SW 1271 (cell line): Measurements from ENCODE around the gene HOXA4.

ENCODE experiments used
- DNase-seq, 2 experiments: peaks; one replicate each; lab custom pipeline; 2025; lab: John Stamatoyannopoulos, UW

Gene HOXA4

DNA sequence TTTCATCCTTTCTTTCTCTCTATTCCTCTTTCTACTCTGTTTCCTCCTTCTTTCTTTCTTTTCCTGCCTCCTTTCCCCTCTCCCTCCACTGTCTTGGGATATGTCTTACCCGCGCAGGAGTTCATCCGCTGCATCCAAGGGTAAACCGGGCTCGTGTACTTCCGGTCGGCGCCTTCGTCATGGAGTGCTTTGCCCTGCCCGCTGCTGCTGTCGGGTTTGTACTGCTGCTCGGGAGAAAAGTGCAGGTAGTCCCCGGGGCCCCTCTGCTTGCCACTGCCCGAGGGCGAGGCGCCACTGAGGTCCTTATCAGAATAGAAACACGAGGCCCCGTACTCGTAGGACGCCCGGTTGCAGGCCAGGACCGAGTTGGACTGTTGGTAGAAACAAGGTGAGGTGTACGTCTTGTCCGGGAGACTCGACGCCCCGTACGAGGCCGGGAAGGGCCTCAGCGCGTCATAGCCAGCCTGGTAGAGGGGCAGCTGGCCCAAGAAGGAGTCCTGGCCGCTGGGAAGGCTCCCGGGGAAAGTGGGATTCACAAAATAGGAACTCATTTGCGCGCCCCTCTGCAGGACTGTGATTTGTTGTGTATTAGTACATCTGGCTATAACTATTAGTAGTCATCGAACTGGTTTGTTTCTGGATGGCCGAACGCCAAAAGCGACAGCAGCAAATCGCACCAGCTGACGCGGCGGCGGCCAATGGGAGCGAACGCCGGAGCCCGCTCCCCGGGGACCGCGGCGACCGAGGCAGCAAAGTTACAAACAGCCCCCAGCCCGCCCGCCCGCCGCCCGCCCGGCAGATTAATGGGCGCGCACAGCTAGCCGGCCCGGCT, 16.9 kb upstream of the HOXA4 start, which contains the start of gene HOXA6:
HOXA6 (minus strand) TSS at position 576 of the 832 bp plus-strand sequence; CDS start at position 551, 25 bp downstream.
- no peak for DNase-seq

- DNase-seq: no peak
Observed at GRCh38 chr7:27146491-27147198, 16.1 kb upstream of the HOXA4 start.

GRCh38 chr7:27145914-27146412, 15.4 kb upstream of the HOXA4 start:
- no peak for DNase-seq

- no peak for DNase-seq
Observed at GRCh38 chr7:27145165-27145913, 14.8 kb upstream of the HOXA4 start.

- DNase-seq: no peak
Observed at GRCh38 chr7:27144781-27145164, 14.2 kb upstream of the HOXA4 start.

- DNase-seq: no peak
Observed at GRCh38 chr7:27143950-27144780, 13.6 kb upstream of the HOXA4 start.

- peak in 1 of 2 experiments; percentile 68 for DNase-seq
Observed at GRCh38 chr7:27143023-27143949, 12.7 kb upstream of the HOXA4 start, which contains the start of gene HOXA5. TSS of gene HOXA5 (minus strand) at chr7:27143681. CDS start at chr7:27143607, 74 bp downstream.

GRCh38 chr7:27142580-27143022, 12.0 kb upstream of the HOXA4 start:
- DNase-seq: no peak

DNA sequence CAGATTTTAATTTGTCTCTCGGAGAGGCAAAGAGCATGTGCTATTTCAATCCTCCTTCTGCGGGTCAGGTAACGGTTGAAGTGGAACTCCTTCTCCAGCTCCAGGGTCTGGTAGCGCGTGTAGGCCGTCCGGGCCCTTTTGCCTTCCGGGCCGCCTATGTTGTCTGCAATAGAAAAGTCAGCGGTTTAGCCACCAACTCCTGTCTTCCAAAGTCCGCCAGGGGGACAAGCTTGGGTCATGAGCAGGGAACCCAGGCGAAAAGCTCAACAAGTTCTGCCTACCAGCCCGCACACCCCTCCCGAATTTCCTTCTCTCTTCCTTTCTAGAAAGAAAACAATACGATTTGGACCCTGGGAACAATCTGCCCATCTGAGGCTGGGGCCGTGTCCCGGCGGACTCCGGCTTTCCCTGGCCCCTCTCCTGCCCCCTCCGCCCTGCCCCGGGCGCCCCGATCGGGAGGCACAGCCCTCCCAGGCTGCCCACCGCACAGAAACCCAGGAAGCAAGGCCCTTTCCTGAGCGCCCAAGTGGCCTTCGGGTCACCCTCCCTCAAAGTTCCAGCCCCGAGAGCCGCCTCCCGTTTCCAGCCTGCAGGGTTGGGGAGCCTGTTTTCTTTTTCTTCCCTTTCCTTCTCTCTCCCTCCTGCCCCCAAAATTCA, 11.5 kb upstream of the HOXA4 start:
- no peak for DNase-seq

- no peak for DNase-seq
Observed at GRCh38 chr7:27141137-27141922, 10.8 kb upstream of the HOXA4 start.

DNA sequence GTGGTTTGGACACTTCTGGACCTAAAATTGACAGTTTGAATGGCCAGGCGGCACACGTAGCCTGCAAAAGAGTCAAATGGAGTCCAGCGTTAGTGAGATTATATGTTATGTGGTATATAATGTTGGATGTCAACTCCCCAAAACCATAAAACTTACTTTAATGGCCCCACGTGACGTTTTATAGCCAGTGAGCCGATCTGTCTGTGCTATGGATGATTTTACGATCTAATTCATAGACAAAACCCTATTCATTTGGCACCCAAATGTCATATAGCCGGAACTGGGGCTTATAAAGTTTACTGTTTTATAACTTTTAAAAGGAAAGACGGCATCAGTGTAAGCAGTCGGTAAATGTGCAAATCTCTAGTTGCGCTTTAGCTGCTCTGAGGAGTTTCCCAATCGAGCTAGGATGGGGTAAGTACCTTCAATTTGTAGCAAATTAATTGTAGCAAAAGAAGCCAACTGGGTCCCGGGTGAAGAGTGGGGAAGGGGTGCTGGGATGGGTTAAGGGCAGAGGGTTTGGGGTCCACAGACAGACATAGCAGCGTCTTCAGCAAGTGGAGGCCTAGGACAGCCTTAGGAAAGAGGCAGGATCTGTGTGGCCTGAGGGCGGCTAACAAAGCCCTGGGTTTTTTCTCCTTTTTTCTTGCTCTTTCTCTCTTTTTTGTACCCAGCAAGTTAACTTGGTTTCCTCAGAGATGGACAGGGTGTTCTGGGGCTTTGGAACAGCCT, 9.7 kb upstream of the HOXA4 start:
- DNase-seq: no peak

DNA sequence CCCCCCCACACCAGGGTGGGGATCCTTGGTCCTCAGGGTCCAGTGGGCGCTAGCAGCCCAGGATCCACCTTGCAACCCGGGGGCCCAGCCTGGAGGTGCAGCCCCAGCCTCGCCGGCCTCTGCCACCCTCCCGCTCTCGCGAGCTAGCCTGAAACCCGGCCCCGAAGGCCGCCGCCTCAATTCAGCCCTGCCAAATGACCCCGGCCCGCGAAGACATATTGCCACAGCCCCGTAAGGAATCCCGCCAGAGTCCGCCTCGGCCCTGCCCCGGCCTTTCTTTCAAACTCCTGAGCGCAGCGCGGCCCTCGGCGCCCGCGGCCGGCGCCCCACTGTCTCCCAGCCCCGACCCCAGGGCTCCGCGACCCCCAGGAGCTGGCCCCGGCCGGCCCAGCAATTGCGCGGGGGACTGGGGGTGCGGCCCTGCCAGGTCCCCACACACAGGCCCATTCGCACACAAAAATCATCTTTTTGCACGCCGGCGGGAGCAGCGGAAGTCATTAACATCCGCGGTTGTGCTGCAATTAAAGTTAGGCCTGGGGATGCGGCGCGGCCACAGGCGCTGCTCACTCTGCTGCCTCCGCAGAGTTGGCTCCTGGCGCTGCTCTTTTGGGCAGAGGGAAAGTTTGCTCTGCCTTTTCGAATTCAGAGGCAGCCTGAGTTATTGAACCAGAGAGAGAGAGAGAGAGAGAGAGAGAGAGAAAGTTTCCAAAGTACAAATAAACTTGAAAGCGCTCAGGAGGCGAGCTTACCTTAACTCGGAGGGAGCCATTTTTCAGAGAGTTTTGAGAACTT, 9.0 kb upstream of the HOXA4 start:
- no peak for DNase-seq

GRCh38 chr7:27138985-27139333, 8.4 kb upstream of the HOXA4 start:
- no peak for DNase-seq

DNA sequence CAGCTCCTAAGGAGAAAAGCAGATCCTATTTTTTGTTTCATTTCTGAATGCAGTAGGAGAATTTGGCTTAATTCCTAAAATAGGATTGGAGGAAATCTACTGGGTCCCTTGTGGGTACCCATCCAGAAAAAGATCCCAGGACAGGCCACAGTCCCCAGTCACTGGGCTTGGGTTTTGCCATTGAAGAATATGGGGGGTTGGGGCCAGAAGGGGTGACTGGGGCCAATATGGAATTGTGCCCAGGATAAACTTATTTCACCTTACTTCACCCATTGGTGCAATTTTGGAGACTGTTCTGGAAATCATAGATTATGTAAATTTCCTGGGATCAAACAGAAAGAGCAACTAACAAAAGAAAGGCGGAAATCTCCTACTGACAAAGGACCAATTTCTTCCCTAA, 7.9 kb upstream of the HOXA4 start:
- DNase-seq: no peak

DNA sequence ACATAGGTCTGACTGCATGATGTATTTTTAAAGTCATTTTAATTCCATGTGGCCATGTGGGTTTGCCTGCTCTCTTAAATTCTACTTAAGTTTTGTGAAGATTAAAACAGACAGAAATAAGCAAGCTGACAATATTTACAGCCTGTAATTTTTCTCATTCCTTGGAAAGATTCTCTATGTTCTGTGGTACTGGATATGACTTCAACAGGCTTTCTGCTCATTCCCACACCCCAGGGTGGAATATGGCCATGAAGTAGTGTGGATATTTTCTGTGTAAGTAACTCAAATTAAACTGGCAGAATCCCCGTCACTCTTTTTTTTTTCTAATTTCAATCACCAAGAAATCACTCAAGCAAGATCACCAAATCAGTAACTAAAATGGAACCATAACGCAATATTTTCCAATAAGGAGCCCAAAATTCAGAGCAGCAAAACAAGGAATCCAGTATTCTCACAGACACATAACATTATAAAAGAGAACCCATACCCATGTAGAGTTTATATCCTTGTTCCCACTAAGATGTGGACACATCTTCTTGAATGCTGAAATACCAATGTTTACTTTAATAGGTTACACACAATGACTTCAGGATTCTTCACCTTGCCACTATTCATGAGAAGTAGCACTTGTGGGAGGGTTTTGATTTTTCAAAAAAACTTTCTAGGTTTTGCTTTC, 7.2 kb upstream of the HOXA4 start:
- no peak for DNase-seq

- no peak for DNase-seq
Observed at GRCh38 chr7:27134392-27134791, 3.8 kb upstream of the HOXA4 start.
